ENCODE measurements around the gene TMEM132E.

DNA sequence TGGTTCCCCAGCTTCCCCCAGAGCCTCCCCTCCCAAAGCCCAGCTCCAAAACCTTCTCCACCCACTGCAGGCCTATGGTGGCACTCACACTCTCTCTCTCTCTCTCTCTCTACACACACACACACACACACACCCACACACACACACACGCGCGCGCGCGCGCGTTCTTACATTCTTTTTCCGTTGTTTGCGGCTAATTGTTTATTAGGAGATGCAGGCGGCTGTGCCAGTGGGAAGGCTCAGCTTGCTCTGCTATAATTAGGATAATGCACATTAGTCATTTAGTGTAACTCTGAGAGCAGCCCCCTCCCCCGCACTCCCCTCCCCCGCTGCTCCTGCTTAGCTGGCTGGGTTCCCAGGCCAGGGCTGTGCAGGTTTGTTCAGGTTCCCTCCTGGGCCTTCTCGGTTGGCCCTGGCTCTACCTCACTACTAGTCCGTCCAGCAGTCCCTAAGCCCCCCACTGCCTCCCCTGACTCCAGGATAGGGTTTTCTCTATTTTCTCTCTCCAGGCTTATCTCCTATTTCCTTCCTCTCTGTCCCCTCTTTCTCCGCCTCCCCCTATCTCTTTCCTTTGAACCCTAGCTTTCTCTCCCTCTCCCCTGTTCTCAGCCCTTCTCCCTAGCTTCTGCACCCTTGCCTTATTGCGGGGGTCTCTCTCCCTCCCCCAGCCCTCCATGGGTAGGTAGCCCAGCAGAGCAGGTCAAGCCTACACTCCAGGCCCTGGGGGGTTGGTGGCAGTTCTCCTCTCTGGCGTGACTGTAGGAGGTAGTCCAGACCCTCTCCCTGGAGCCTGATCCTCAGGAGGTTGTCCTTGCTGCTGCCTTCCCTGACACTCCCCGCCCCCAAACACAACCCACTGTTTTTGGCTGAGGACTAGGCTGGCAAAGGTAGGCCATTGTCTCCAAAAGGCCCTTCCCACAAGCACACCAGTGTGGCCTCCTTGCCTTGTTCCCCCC, 34.0 kb downstream of the TMEM132E start:
- TF ChIP-seq, protein P1, sequence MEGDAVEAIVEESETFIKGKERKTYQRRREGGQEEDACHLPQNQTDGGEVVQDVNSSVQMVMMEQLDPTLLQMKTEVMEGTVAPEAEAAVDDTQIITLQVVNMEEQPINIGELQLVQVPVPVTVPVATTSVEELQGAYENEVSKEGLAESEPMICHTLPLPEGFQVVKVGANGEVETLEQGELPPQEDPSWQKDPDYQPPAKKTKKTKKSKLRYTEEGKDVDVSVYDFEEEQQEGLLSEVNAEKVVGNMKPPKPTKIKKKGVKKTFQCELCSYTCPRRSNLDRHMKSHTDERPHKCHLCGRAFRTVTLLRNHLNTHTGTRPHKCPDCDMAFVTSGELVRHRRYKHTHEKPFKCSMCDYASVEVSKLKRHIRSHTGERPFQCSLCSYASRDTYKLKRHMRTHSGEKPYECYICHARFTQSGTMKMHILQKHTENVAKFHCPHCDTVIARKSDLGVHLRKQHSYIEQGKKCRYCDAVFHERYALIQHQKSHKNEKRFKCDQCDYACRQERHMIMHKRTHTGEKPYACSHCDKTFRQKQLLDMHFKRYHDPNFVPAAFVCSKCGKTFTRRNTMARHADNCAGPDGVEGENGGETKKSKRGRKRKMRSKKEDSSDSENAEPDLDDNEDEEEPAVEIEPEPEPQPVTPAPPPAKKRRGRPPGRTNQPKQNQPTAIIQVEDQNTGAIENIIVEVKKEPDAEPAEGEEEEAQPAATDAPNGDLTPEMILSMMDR (IDR thresholded peaks at IDR 0.05; ENCODE audit: poor library complexity), result no peak
- no peak for TF ChIP-seq EZH2 (IDR thresholded peaks at IDR 0.05; ENCODE audit: borderline replicate concordance)
- no peak for TF ChIP-seq EZH2phosphoT487 (IDR thresholded peaks at IDR 0.05; ENCODE audit: low read depth, severe bottlenecking, unreplicated experiment)
